Endothelial cell of umbilical vein (primary cell): ENCODE data around the gene MYOF. TPM values are rescaled to one million over a fixed set of nuclear protein-coding genes. Genes with fewer than 3 reads are reported as not detected.

Source experiments
- BruUV-seq: library from RNA; stranded (reverse); fragments of 400-500 nt; replicated peaks from 2 replicates; lab custom pipeline; 2021; lab: Mats Ljungman, UMichigan
- CTCF ChIA-PET: fragments of 300-600, 350-600 bp; sonication (Branson Sonifier 250); formaldehyde crosslinking; loops from one replicate; lab custom pipeline; 2021; ENCODE audit warnings: antibody characterized with exemption, inconsistent platforms; lab: Charles Lee
- POLR2A ChIA-PET: fragments of 300-600, 350-600 bp; sonication (Branson Sonifier 250); formaldehyde crosslinking; loops from one replicate; lab custom pipeline; 2021; ENCODE audit warnings: antibody characterized with exemption, inconsistent platforms; lab: Charles Lee
- DNase-seq: peaks from one replicate; pipeline ENCODE4 v3.0.0-alpha.2; 2011; ENCODE audit warnings: low read depth, low spot score
- FAIRE-seq: peaks from 2 replicates; lab custom pipeline; 2011; peaks lifted over from hg19 to GRCh38; lab: Jason Lieb, UNC
- H2AFZ ChIP-seq: 2 replicates; pipeline ENCODE4 v1.6.0; 2012; ENCODE audit warnings: low read depth, low read length, control low read depth, inconsistent platforms
- H3K27ac ChIP-seq: 2 replicates; pipeline ENCODE4 v1.5.1; 2011; ENCODE audit warnings: low read depth, mild to moderate bottlenecking, control low read depth, low read length, moderate library complexity; ENCODE audit not compliant: insufficient read depth
- H3K27me3 ChIP-seq, 2 experiments: 2 replicates each; pipeline versions ENCODE4 v1.6.0 to v1.6.1; 2011; ENCODE audit warnings: low read length in 2 of 2, mixed read lengths in 1 of 2; ENCODE audit not compliant: control insufficient read depth in 2 of 2, insufficient read depth in 2 of 2
- H3K36me3 ChIP-seq, 2 experiments: 2 replicates in 1 of 2; 3 replicates in 1 of 2; pipeline ENCODE4 v1.5.1; 2011; ENCODE audit warnings: low read length in 2 of 2, mild to moderate bottlenecking in 1 of 2, moderate library complexity in 1 of 2; ENCODE audit not compliant: control insufficient read depth in 2 of 2, insufficient read depth in 2 of 2; ENCODE audit errors: extremely low read depth in 1 of 2
- H3K4me1 ChIP-seq: 3 replicates; pipeline ENCODE4 v1.5.1; 2011; ENCODE audit warnings: mild to moderate bottlenecking, low read length; ENCODE audit not compliant: control insufficient read depth, insufficient read depth; ENCODE audit errors: extremely low read depth
- H3K4me2 ChIP-seq: 2 replicates; pipeline ENCODE4 v1.6.1; 2011; ENCODE audit warnings: low read length, control low read depth, mixed read lengths; ENCODE audit not compliant: insufficient read depth
- H3K4me3 ChIP-seq, 3 experiments: fragments of 200-600 bp in 1 of 3; sonication (generic), shearing (Covaris generic) in 1 of 3; replicated peaks in 1 of 3; 2 replicates each; pipeline ENCODE4 v1.5.1; 2011 to 2016; ENCODE audit warnings: control low read depth in 3 of 3, low read length in 3 of 3, mild to moderate bottlenecking in 2 of 3, inconsistent platforms in 1 of 3, low read depth in 1 of 3, moderate library complexity in 1 of 3; ENCODE audit not compliant: insufficient read depth in 1 of 3
- H3K79me2 ChIP-seq: 2 replicates; pipeline ENCODE4 v1.6.0; 2012; ENCODE audit warnings: low read length, inconsistent platforms; ENCODE audit not compliant: control insufficient read depth, insufficient read depth
- H3K9ac ChIP-seq: replicated peaks from 2 replicates; pipeline ENCODE3; 2011; ENCODE audit warnings: low read length, control low read depth; ENCODE audit not compliant: insufficient read depth; ENCODE audit errors: extremely low read depth
- H3K9me1 ChIP-seq: replicated peaks from 3 replicates; pipeline ENCODE4 v1.6.0; 2011; ENCODE audit warnings: mild to moderate bottlenecking, low read length; ENCODE audit not compliant: control insufficient read depth, insufficient read depth; ENCODE audit errors: extremely low read depth
- H3K9me3 ChIP-seq: replicated peaks from 2 replicates; pipeline ENCODE4 v1.5.1; 2012; ENCODE audit warnings: low read length, inconsistent platforms; ENCODE audit not compliant: control insufficient read depth, insufficient read depth
- H4K20me1 ChIP-seq: replicated peaks from 2 replicates; pipeline ENCODE3; 2011; ENCODE audit warnings: mild to moderate bottlenecking, low read length; ENCODE audit not compliant: control insufficient read depth, insufficient read depth; ENCODE audit errors: extremely low read depth
- CTCF ChIP-seq, 2 donors: IDR thresholded peaks; 1 replicate in 1 of 2; 2 replicates in 1 of 2; pipeline ENCODE4 v1.5.1; 2011; ENCODE audit warnings: low read length in 2 of 2, mild to moderate bottlenecking in 2 of 2, moderate library complexity in 2 of 2, control low read depth in 1 of 2, inconsistent platforms in 1 of 2, low read depth in 1 of 2; ENCODE audit not compliant: insufficient read depth in 1 of 2; ENCODE audit errors: extremely low read depth in 1 of 2
- EZH2 ChIP-seq: IDR thresholded peaks from 2 replicates; pipeline ENCODE4 v1.6.1; 2012; ENCODE audit warnings: borderline replicate concordance, low read depth, mild to moderate bottlenecking, moderate library complexity, low read length, inconsistent platforms; ENCODE audit not compliant: severe bottlenecking
- FOS ChIP-seq: IDR thresholded peaks from 2 replicates; pipeline ENCODE4 v1.6.1; 2011; ENCODE audit warnings: mild to moderate bottlenecking, low read length, moderate library complexity, borderline replicate concordance; ENCODE audit not compliant: insufficient read depth
- GATA2 ChIP-seq: IDR thresholded peaks from 2 replicates; pipeline ENCODE4 v1.7.0; 2011; ENCODE audit warnings: low read depth, mild to moderate bottlenecking, moderate library complexity, mixed read lengths, low read length; ENCODE audit not compliant: insufficient read length, insufficient read depth
- JUN ChIP-seq: IDR thresholded peaks from 2 replicates; pipeline ENCODE4 v1.6.1; 2011; ENCODE audit warnings: borderline replicate concordance, low read depth; ENCODE audit not compliant: insufficient read length, insufficient read depth
- MYC ChIP-seq: IDR thresholded peaks from one replicate; pipeline ENCODE4 v1.6.1; 2011; ENCODE audit warnings: mild to moderate bottlenecking, low read depth, low read length
- POLR2A ChIP-seq: IDR thresholded peaks from 2 replicates; pipeline ENCODE4 v1.6.1; 2012; ENCODE audit warnings: low read depth, mild to moderate bottlenecking, control low read depth, low read length
- POLR2AphosphoS5 ChIP-seq: IDR thresholded peaks from 2 replicates; pipeline ENCODE4 v1.6.1; 2012; ENCODE audit warnings: low read depth, mild to moderate bottlenecking, control low read depth, low read length, moderate library complexity; ENCODE audit not compliant: insufficient read depth
- dilution Hi-C: fragments of 300-500 bp; cut with MboI; formaldehyde crosslinking; loops from one replicate; pipeline ENCODE4 v1.15.0; 2019; ENCODE audit warnings: low sequenced_read_pairs; ENCODE audit not compliant: extremely low pct_ligation_motif_present
- intact Hi-C: fragments of 100-400 bp; cut with micrococcal nuclease; formaldehyde crosslinking; loops from one replicate; pipeline ENCODE4 v1.10.0; 2022
- polyA plus RNA-seq, 4 experiments: library from polyadenylated mRNA; depleted of rRNA in 3 of 4; stranded (reverse) in 3 of 4; unstranded in 1 of 4; fragments of >200 nt; gene quantifications; 2 replicates each; pipeline versions ENCODE4 v1.2.1 to v1.2.3, GENCODE V29; 2011 to 2012; ENCODE audit warnings: missing spikeins in 1 of 4
- total RNA-seq: library from RNA; stranded (reverse); gene quantifications from 2 replicates; pipeline ENCODE4 v1.2.3, GENCODE V29; 2021
- TF ChIP-seq, protein P1 (sequence below): IDR thresholded peaks from 2 replicates; pipeline ENCODE4 v1.6.1; 2011; ENCODE audit not compliant: insufficient read depth, insufficient read length

The MYOF gene
- total and polyA plus RNA-seq, 2 donors (not counting 3 experiments of a cell fraction or from before 2014, with no cell fraction given) = 98.4 to 379 TPM

- peak overlapping the region; percentile 90 for H3K4me2 ChIP-seq
- peaks cover 49% of the 10 kb centered on the region for H3K4me1 ChIP-seq
- CTCF ChIA-PET = interaction anchor here (1.0 to 12.7 kb wide), 6 partner anchors 9 to 101 kb away, joined by 3 to 451 read pairs (median 25); no protein-coding TSS in a partner anchor
- H3K36me3 ChIP-seq = no peaks in the 10 kb centered on the region
- peak overlapping the region; percentile 16 for H3K27ac ChIP-seq
- H4K20me1 ChIP-seq = no peaks in the 10 kb centered on the region
- DNase-seq = no peak
- H3K4me3 ChIP-seq = peak overlapping the region in 1 of 3 experiments; percentile 99
- H3K9me3 ChIP-seq = no peaks in the 10 kb centered on the region
- TF ChIP-seq EZH2 = no peak
- TF ChIP-seq FOS = no peak
- TF ChIP-seq JUN = no peak
- no peak for TF ChIP-seq POLR2AphosphoS5
- TF ChIP-seq GATA2 = no peak
- no peak for TF ChIP-seq POLR2A
- TF ChIP-seq, protein P1, sequence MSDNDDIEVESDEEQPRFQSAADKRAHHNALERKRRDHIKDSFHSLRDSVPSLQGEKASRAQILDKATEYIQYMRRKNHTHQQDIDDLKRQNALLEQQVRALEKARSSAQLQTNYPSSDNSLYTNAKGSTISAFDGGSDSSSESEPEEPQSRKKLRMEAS = no peak
- TF ChIP-seq MYC = no peak
- no peak for TF ChIP-seq CTCF (IDR thresholded peaks at IDR 0.05; ENCODE audit: extremely low read depth in 1 of 2, insufficient read depth in 1 of 2, low read depth in 1 of 2, low read length in 2 of 2)
- no peaks in the 10 kb centered on the region for H3K27me3 ChIP-seq
- no peak overlapping the region for H3K9ac ChIP-seq
- dilution Hi-C loops (no loop called here), intact Hi-C loops (no loop called here)
- BruUV-seq = no TSS peak
- FAIRE-seq = no peak
- no peak overlapping the region for H2AFZ ChIP-seq
- H3K9me1 ChIP-seq = no peaks in the 10 kb centered on the region
- H3K79me2 ChIP-seq = peaks cover 78% of the 10 kb centered on the region
- POLR2A ChIA-PET = interaction anchor here (0.7 to 1.1 kb wide), 3 partner anchors 13 to 103 kb away, joined by 3 to 14 read pairs (median 5); no protein-coding TSS in a partner anchor
Measured at GRCh38 chr10:93478873-93479272, 3.3 kb downstream of the MYOF start.
